ENCODE results near the gene SP2. TPM values are rescaled to one million over a fixed set of nuclear protein-coding genes. Genes with fewer than 3 reads are reported as not detected.

SP2 gene
- total and polyA plus RNA-seq, 2 of the 13 experiments (the other 11 are each of a cell fraction or from before 2014, with no cell fraction given) = 1.4 to 4.8 TPM

DNA sequence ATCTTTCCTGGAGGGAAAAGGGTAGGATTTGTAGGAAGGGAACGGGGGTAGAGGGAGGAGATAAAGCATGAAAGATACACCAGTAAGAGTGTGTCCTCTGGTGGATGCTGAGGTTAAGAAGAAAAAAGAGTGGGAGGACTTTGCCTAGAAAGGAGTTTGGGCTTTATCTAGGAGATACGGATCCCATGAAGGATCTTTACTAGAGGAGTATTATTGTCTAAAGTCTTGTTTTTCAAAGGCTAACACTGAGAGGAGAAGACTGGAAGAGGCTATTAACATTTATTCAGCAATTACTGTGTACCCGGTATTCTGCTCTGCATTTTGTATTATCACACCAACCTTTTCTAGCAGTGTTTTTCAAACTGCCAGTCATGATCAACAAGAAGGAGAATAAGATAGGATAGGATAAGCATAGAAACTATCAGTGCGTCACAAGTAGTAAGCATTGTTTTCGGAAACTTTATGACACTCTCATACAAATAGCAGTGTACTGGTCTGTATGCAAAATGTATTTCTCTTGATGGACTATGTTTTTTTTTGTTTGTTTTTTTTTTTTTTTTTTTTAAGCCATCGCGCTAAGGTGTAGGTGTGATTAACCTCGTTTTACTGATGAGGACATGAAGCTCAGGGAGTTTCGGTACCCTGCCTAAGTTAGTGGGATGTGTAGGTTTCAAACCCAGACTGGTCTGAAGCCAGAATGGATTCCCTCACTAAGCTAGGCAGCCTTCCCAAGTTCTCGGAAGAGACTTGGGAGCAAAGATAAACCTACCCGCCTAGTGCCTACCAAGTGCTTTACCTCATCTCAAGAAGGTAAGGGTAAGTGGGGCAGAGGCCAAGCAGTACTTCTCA is 1.3 kb upstream of the SP2 start (continued):
- TF ChIP-seq ZNF142 (CRISPR knock-in tag; IDR thresholded peaks at IDR 0.05) = no peak
- 0 out of 2 replicates have a peak, but pooled peaks have one; percentile 25 for TF ChIP-seq ZNF816 (CRISPR knock-in tag; IDR thresholded peaks at IDR 0.05; ENCODE audit: borderline replicate concordance)
- no peak for TF ChIP-seq ZSCAN20 (CRISPR knock-in tag; IDR thresholded peaks at IDR 0.05; ENCODE audit: borderline replicate concordance)
- TF ChIP-seq ZNF414 (CRISPR knock-in tag; IDR thresholded peaks at IDR 0.05) = peak; percentile 88; the same call in 1 of the 2 replicates
- TF ChIP-seq ZNF333 (CRISPR knock-in tag; IDR thresholded peaks at IDR 0.05; ENCODE audit: borderline replicate concordance) = no peak
- TF ChIP-seq FOXC1 (CRISPR knock-in tag; IDR thresholded peaks at IDR 0.05; ENCODE audit: borderline replicate concordance) = 0 out of 2 replicates have a peak, but pooled peaks have one; percentile 68
- no peak for TF ChIP-seq ZNF570 (CRISPR knock-in tag; IDR thresholded peaks at IDR 0.05; ENCODE audit: borderline replicate concordance)
- no peak for TF ChIP-seq NBN (conservative IDR thresholded peaks at IDR 0.05)
- TF ChIP-seq ZNF724P (CRISPR knock-in tag; IDR thresholded peaks at IDR 0.05; ENCODE audit: borderline replicate concordance) = 0 out of 2 replicates have a peak, but pooled peaks have one; percentile 6

Measured in HepG2 (cell line).